Measurements from ENCODE around the gene USP49. TPM values are rescaled to one million over a fixed set of nuclear protein-coding genes. Genes with fewer than 3 reads are reported as not detected.

USP49 gene
- 0.69 to 1.4 TPM (median 1.2 TPM) in 5 replicates for total RNA-seq (2022; extraction: Qiagen RNA extraction; ENCODE audit: low read depth)

GRCh38 chr6:41895300-41896233, at the start of gene USP49:
USP49 (minus strand) TSS chr6:41895375; CDS start chr6:41806983, 88,392 bp downstream.

GRCh38 chr6:41941280-41942066, 46.3 kb upstream of the USP49 start, which contains the start of gene CCND3:
CCND3 (minus strand) TSS chr6:41941808; CDS start chr6:41941649, 159 bp downstream.

GRCh38 chr6:41920921-41921711, 25.9 kb upstream of the USP49 start, which contains the start of the genes BYSL and MED20:
BYSL (plus strand) TSS chr6:41921499; CDS start chr6:41921563, 64 bp downstream.
MED20 (minus strand) TSS chr6:41921139; CDS start chr6:41921018, 121 bp downstream.

GRCh38 chr6:41787219-41787917, 107.8 kb downstream of the USP49 start, which contains the start of gene TOMM6:
TOMM6 (plus strand) TSS chr6:41787694; CDS start chr6:41787698, 4 bp downstream.

GRCh38 chr6:41780551-41781365, 114.4 kb downstream of the USP49 start, which contains the start of gene PRICKLE4:
PRICKLE4 (plus strand) TSS chr6:41780782; CDS start chr6:41783474, 2,692 bp downstream.

DNA sequence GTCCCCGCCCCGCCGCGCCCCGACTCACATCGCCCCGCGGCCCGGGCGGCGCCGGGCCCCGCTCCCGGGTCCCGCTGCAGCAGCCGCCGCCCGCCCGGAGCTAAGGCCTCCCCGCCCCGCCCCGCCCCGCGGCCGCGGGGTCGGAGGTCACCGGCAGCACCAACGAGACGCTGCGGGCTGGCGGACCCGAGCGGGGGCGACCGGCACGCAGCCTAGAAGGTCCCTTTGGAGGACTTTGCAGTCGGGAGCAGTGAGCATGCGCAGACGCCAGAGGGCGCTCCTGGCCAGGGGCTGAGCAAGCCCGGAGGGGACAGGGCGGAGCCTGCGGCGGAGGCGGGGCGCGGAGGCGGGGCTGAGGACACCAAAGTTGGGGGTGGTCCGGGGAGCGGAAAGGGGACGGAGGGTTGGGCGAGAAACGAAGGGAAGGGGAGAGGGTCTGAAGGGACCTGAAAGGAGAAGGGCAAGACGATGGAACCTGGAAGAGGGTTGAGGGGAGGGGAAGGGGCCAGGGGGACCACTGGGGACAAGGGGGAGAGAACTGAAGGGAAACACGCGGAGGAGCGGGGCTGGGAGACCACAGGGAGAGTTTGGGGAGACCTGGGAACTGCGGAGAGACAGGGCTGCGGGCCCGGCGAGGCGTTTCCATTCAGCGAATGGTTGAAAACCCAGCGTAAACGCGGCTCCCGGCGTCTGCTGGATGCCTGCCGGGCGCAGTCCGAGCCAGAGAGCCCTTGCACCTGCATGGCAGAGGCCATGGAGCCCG, 115.2 kb downstream of the USP49 start, which contains the start of gene FRS3:
Gene FRS3, minus strand, starts transcription at position 113 of the 763 bp plus-strand sequence. CDS start 2,913 bp downstream, outside the sequence.

DNA sequence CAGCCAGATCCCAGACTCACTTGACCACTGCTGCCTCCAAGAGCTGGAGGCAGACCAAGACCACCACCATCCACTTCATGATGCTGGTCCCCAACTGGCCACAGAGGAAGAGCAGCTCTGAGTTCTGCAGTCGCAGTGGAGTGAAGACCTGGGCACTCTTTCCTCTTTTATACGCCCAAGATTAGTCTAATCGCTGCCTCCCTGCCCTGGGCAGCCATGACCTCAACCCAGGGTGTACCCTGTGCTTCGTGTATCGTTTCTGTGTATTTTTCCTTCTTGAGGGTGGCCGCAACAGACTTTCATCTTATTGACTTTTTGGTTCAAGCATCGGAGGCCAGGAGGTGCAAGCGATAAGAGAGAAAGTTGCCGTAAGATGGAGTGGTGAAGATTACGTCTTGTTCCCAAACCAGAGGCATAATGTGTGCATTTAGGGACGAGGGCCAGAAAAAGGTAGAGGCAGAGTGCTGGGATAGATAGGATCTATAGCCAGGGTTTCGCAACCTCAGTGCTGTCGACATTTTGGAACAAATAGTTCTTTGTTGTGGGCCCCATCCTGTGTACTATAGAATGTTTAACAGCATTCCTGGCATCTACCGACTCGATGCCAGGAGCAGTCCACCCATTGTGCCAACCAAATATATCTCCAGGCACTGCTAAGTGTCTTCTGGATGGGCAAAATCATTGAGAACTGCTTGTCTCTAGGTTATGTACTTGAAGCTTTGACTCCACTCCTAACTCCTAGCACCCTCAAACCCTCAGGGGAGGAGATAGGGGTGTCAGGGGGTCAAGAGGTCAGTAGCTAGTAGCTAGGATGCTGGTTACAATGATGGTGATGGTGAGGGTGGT, 147.7 kb downstream of the USP49 start, which contains the start of gene PGC:
Gene PGC, minus strand, starts transcription at position 142 of the 846 bp plus-strand sequence. Its CDS starts 63 bp downstream, at position 79.

Other genes with a start within 250 kb of the USP49 start
- gene TFEB, start 159.8 kb downstream of the USP49 start, total RNA-seq (2022; extraction: Qiagen RNA extraction; ENCODE audit: low read depth): 3.8 to 5.8 TPM (median 4.9 TPM) in 5 replicates
- not detected in 5 replicates for gene PGC, start 148.0 kb downstream of the USP49 start, total RNA-seq (2022; extraction: Qiagen RNA extraction; ENCODE audit: low read depth)
- 2.1 to 3.1 TPM (median 2.4 TPM) in 5 replicates for gene FRS3, start 115.5 kb downstream of the USP49 start, total RNA-seq (2022; extraction: Qiagen RNA extraction; ENCODE audit: low read depth)
- gene PRICKLE4, start 114.6 kb downstream of the USP49 start, total RNA-seq (2022; extraction: Qiagen RNA extraction; ENCODE audit: low read depth): 0.61 to 1.3 TPM (median 0.63 TPM) in 3 of 5 replicates, not detected in the others
- 276 to 323 TPM (median 313 TPM) in 5 replicates for gene TOMM6, start 107.7 kb downstream of the USP49 start, total RNA-seq (2022; extraction: Qiagen RNA extraction; ENCODE audit: low read depth)
- 11.0 to 15.6 TPM (median 13.0 TPM) in 5 replicates for gene MED20, start 25.8 kb upstream of the USP49 start, total RNA-seq (2022; extraction: Qiagen RNA extraction; ENCODE audit: low read depth)
- gene BYSL, start 26.1 kb upstream of the USP49 start, total RNA-seq (2022; extraction: Qiagen RNA extraction; ENCODE audit: low read depth): 33.1 to 51.5 TPM (median 40.3 TPM) in 5 replicates
- gene CCND3, start 46.4 kb upstream of the USP49 start, total RNA-seq (2022; extraction: Qiagen RNA extraction; ENCODE audit: low read depth): 116 to 179 TPM (median 176 TPM) in 5 replicates
- gene TAF8, start 155.1 kb upstream of the USP49 start, total RNA-seq (2022; extraction: Qiagen RNA extraction; ENCODE audit: low read depth): 11.2 to 13.1 TPM (median 12.2 TPM) in 5 replicates
- gene C6orf132, start 247.2 kb upstream of the USP49 start, total RNA-seq (2022; extraction: Qiagen RNA extraction; ENCODE audit: low read depth): 0.96 to 2.0 TPM (median 1.3 TPM) in 5 replicates

Data from A549 treated with RU486 at 1 μM for 4 hours (cell line).